H9 (cell line): ENCODE results near the gene DCUN1D2. TPM values are rescaled to one million over a fixed set of nuclear protein-coding genes. Genes with fewer than 3 reads are reported as not detected.

ENCODE experiments used
- DNase-seq: peaks from one replicate; pipeline ENCODE4 v3.0.0-alpha.2; 2017
- H2AFZ ChIP-seq: one replicate; pipeline ENCODE4 v1.6.1; 2013; ENCODE audit warnings: mild to moderate bottlenecking, low read length, control low read depth, moderate library complexity
- H2AK5ac ChIP-seq: 2 replicates; pipeline ENCODE4 v1.6.1; 2013; ENCODE audit warnings: low read length, control low read depth, mixed read lengths; ENCODE audit not compliant: insufficient read length
- H2BK120ac ChIP-seq: one replicate; pipeline ENCODE4 v1.6.1; 2013; ENCODE audit warnings: low read depth, mild to moderate bottlenecking, low read length, control low read depth, inconsistent platforms; ENCODE audit not compliant: poor library complexity, severe bottlenecking
- H2BK12ac ChIP-seq: 2 replicates; pipeline ENCODE4 v1.6.1; 2013; ENCODE audit warnings: low read length, control low read depth, mixed read lengths, low read depth; ENCODE audit not compliant: insufficient read length
- H2BK15ac ChIP-seq: 2 replicates; pipeline ENCODE4 v1.6.1; 2013; ENCODE audit warnings: low read depth, low read length, control low read depth
- H2BK20ac ChIP-seq: one replicate; pipeline ENCODE4 v1.6.1; 2013; ENCODE audit warnings: low read depth, mild to moderate bottlenecking, low read length, control low read depth, inconsistent platforms; ENCODE audit not compliant: poor library complexity, severe bottlenecking
- H2BK5ac ChIP-seq: 2 replicates; pipeline ENCODE4 v1.6.1; 2013; ENCODE audit warnings: low read length, control low read depth, mixed read lengths; ENCODE audit not compliant: insufficient read length
- H3K14ac ChIP-seq: 2 replicates; pipeline ENCODE4 v1.6.1; 2013; ENCODE audit warnings: low read length, control low read depth; ENCODE audit not compliant: insufficient read depth
- H3K18ac ChIP-seq: 2 replicates; pipeline ENCODE4 v1.6.1; 2013; ENCODE audit warnings: low read depth, mild to moderate bottlenecking, mixed read lengths, low read length, control low read depth; ENCODE audit not compliant: insufficient read length
- H3K23ac ChIP-seq: 2 replicates; pipeline ENCODE4 v1.6.1; 2013; ENCODE audit warnings: low read length, control low read depth, mixed read lengths, low read depth; ENCODE audit not compliant: insufficient read length
- H3K23me2 ChIP-seq: 2 replicates; pipeline ENCODE4 v1.6.1; 2013; ENCODE audit warnings: low read depth, mild to moderate bottlenecking, mixed read lengths, low read length, control low read depth; ENCODE audit not compliant: insufficient read length, poor library complexity, severe bottlenecking
- H3K27ac ChIP-seq: 2 replicates; pipeline ENCODE4 v1.5.1; 2013; ENCODE audit warnings: low read length, control low read depth, mixed read lengths, low read depth; ENCODE audit not compliant: insufficient read length
- H3K27me3 ChIP-seq: 2 replicates; pipeline ENCODE4 v1.6.1; 2013; ENCODE audit warnings: low read length, control low read depth, inconsistent platforms; ENCODE audit not compliant: insufficient read depth
- H3K4ac ChIP-seq: 2 replicates; pipeline ENCODE4 v1.6.1; 2013; ENCODE audit warnings: low read depth, mild to moderate bottlenecking, control low read depth, inconsistent platforms, low read length, moderate library complexity
- H3K4me1 ChIP-seq: 2 replicates; pipeline ENCODE4 v1.6.1; 2013; ENCODE audit warnings: low read length, control low read depth, inconsistent platforms; ENCODE audit not compliant: insufficient read depth
- H3K4me2 ChIP-seq: 2 replicates; pipeline ENCODE4 v1.6.1; 2013; ENCODE audit warnings: low read length, control low read depth, mixed read lengths; ENCODE audit not compliant: insufficient read length, insufficient read depth
- H3K56ac ChIP-seq: 2 replicates; pipeline ENCODE4 v1.6.1; 2013; ENCODE audit warnings: low read depth, mild to moderate bottlenecking, mixed read lengths, low read length, control low read depth; ENCODE audit not compliant: insufficient read length
- H3K79me1 ChIP-seq: 2 replicates; pipeline ENCODE4 v1.6.1; 2013; ENCODE audit warnings: low read depth, mild to moderate bottlenecking, moderate library complexity, low read length, control low read depth, inconsistent platforms; ENCODE audit not compliant: insufficient read depth, poor library complexity, severe bottlenecking
- H3K79me2 ChIP-seq: 2 replicates; pipeline ENCODE4 v1.6.1; 2013; ENCODE audit warnings: low read length, control low read depth, inconsistent platforms; ENCODE audit not compliant: insufficient read depth
- H3K9ac ChIP-seq: 2 replicates; pipeline ENCODE4 v1.6.1; 2013; ENCODE audit warnings: low read length, control low read depth, mixed read lengths; ENCODE audit not compliant: insufficient read length; ENCODE audit errors: extremely low read depth
- H3K9me3 ChIP-seq: one replicate; pipeline ENCODE4 v1.6.1; 2013; ENCODE audit warnings: low read depth, low read length, inconsistent platforms; ENCODE audit not compliant: control insufficient read depth
- H3T11ph ChIP-seq: one replicate; pipeline ENCODE4 v1.6.1; 2013; ENCODE audit warnings: mild to moderate bottlenecking, low read length, control low read depth, inconsistent platforms
- H4K20me1 ChIP-seq: one replicate; pipeline ENCODE4 v1.6.1; 2013; ENCODE audit not compliant: control insufficient read depth, insufficient read length, insufficient read depth
- H4K5ac ChIP-seq: 2 replicates; pipeline ENCODE4 v1.6.1; 2013; ENCODE audit warnings: low read depth, mild to moderate bottlenecking, mixed read lengths, low read length, control low read depth; ENCODE audit not compliant: insufficient read length
- H4K8ac ChIP-seq: replicated peaks from 2 replicates; pipeline ENCODE4 v1.6.1; 2013; ENCODE audit warnings: low read length, control low read depth, mixed read lengths, low read depth; ENCODE audit not compliant: insufficient read length
- H4K91ac ChIP-seq: 2 replicates; pipeline ENCODE4 v1.6.1; 2013; ENCODE audit warnings: low read depth, mild to moderate bottlenecking, moderate library complexity, mixed read lengths, low read length, control low read depth; ENCODE audit not compliant: insufficient read length
- H3K27ac Mint-ChIP-seq, 3 experiments: 2 replicates in 2 of 3; 3 replicates in 1 of 3; pipeline ENCODE4 v1.8.0; 2020 to 2021; ENCODE audit warnings: mixed read lengths in 3 of 3, mild to moderate bottlenecking in 1 of 3, moderate library complexity in 1 of 3
- H3K27me3 Mint-ChIP-seq: 2 replicates; pipeline ENCODE4 v1.8.0; 2021; ENCODE audit warnings: low read depth, mild to moderate bottlenecking, moderate library complexity, mixed read lengths
- H3K36me3 Mint-ChIP-seq, 3 experiments: 2 replicates in 2 of 3; 3 replicates in 1 of 3; pipeline ENCODE4 v1.8.0; 2020 to 2021; ENCODE audit warnings: low read depth in 3 of 3, mixed read lengths in 3 of 3; ENCODE audit not compliant: insufficient read depth in 1 of 3
- H3K4me1 Mint-ChIP-seq, 2 experiments: 2 replicates each; pipeline ENCODE4 v1.8.0; 2020; ENCODE audit warnings: mixed read lengths in 2 of 2
- H3K4me3 Mint-ChIP-seq, 2 experiments: 2 replicates in 1 of 2; 3 replicates in 1 of 2; pipeline ENCODE4 v1.8.0; 2020 to 2021; ENCODE audit warnings: mild to moderate bottlenecking in 2 of 2, mixed read lengths in 2 of 2, moderate library complexity in 1 of 2
- H3K9me3 Mint-ChIP-seq, 2 experiments: 2 replicates in 1 of 2; 3 replicates in 1 of 2; pipeline ENCODE4 v1.8.0; 2020; ENCODE audit warnings: mild to moderate bottlenecking in 2 of 2, mixed read lengths in 2 of 2, moderate library complexity in 1 of 2
- CTCF ChIP-seq: fragments of 200-600 bp; sonication (generic); conservative IDR thresholded peaks from 3 replicates; pipeline ENCODE4 v1.8.0; 2021; ENCODE audit warnings: antibody characterized with exemption, mild to moderate bottlenecking
- WGBS: extraction: QIAGEN DNeasy Blood & Tissue Kit; methylation state at CpG from one replicate; pipeline ENCODE4 v1.1.7; 2013; ENCODE audit warnings: missing lambda C conversion rate, low lambda C conversion rate, mixed read lengths; ENCODE audit not compliant: insufficient read length; ENCODE audit errors: extremely low coverage; 5-methylcytosine and 5-hydroxymethylcytosine counted together
- total RNA-seq: library from RNA; stranded (reverse); gene quantifications from 2 replicates; pipeline ENCODE4 v1.2.1, GENCODE V29; 2021

The DCUN1D2 gene
- total RNA-seq, 1 experiment from 2014 or later, result 36.8 TPM

- no peak overlapping the region for H2BK5ac ChIP-seq
- H2AK5ac ChIP-seq, result no peak overlapping the region
- H2BK120ac ChIP-seq, result no peak overlapping the region
- H3K9ac ChIP-seq, result no peak overlapping the region
- no peak for TF ChIP-seq CTCF
- H3T11ph ChIP-seq, result no peak overlapping the region
- H4K91ac ChIP-seq, result no peak overlapping the region
- no peak overlapping the region for H3K4me2 ChIP-seq
- no peaks in the 10 kb centered on the region for H3K9me3 ChIP-seq
- no peak overlapping the region for H4K8ac ChIP-seq
- no CpG with 5 or more reads among the region's 18 CpGs for WGBS
- H2BK12ac ChIP-seq, result no peak overlapping the region
- no peaks in the 10 kb centered on the region for H4K20me1 ChIP-seq
- H2AFZ ChIP-seq, result no peak overlapping the region
- H3K23me2 ChIP-seq, result no peaks in the 10 kb centered on the region
- no peaks in the 10 kb centered on the region for H3K79me1 ChIP-seq
- H3K23ac ChIP-seq, result no peak overlapping the region
- H3K79me2 ChIP-seq, result no peaks in the 10 kb centered on the region
- no peak overlapping the region for H3K27ac ChIP-seq
- no peaks in the 10 kb centered on the region for H3K9me3 Mint-ChIP-seq
- H3K4me1 ChIP-seq, result no peaks in the 10 kb centered on the region
- no peak overlapping the region for H3K18ac ChIP-seq
- no peak overlapping the region for H3K56ac ChIP-seq
- H3K27me3 ChIP-seq, result no peaks in the 10 kb centered on the region
- DNase-seq, result no peak
- H3K14ac ChIP-seq, result no peak overlapping the region
- H3K27me3 Mint-ChIP-seq, result no peaks in the 10 kb centered on the region
- no peak overlapping the region for H2BK20ac ChIP-seq
- peaks cover 28 to 53% (median 43%) of the 10 kb centered on the region in 3 experiments; a peak in 6 of 7 replicates for H3K36me3 Mint-ChIP-seq
- no peak overlapping the region for H4K5ac ChIP-seq
- no peak overlapping the region for H2BK15ac ChIP-seq
- no peaks in the 10 kb centered on the region for H3K4me1 Mint-ChIP-seq
- H3K4me3 Mint-ChIP-seq, result no peak overlapping the region
- H3K4ac ChIP-seq, result no peak overlapping the region
- H3K27ac Mint-ChIP-seq, result peak overlapping the region in 2 of 3 experiments; percentile 27 to 58; a peak in 1 of 7 replicates
Measured at GRCh38 chr13:113528101-113528812, 37.7 kb upstream of the DCUN1D2 start.
